Adipocyte (in vitro differentiated cells): ENCODE measurements around the gene FANCG.

Experiments
- DNase-seq: peaks from one replicate; pipeline ENCODE4 v3.0.0-alpha.2; 2015; ENCODE audit warnings: low read depth
- H3K27me3 ChIP-seq: replicated peaks from 2 replicates; pipeline ENCODE4 v1.7.0; 2013; ENCODE audit warnings: mild to moderate bottlenecking, low read length, moderate library complexity; ENCODE audit not compliant: control insufficient read depth, insufficient read depth
- H3K36me3 ChIP-seq: 2 replicates; pipeline ENCODE4 v1.7.0; 2013; ENCODE audit warnings: low read length, mild to moderate bottlenecking, moderate library complexity; ENCODE audit not compliant: control insufficient read depth, insufficient read depth, severe bottlenecking
- H3K4me1 ChIP-seq: 2 replicates; pipeline ENCODE4 v1.7.0; 2013; ENCODE audit warnings: mild to moderate bottlenecking, low read length, moderate library complexity; ENCODE audit not compliant: control insufficient read depth, insufficient read depth
- H3K4me3 ChIP-seq: 2 replicates; pipeline ENCODE4 v1.7.0; 2013; ENCODE audit warnings: mild to moderate bottlenecking, low read length, moderate library complexity
- H3K9ac ChIP-seq: 2 replicates; pipeline ENCODE4 v1.7.0; 2013; ENCODE audit warnings: mild to moderate bottlenecking, low read length, moderate library complexity
- H3K9me3 ChIP-seq: 2 replicates; pipeline ENCODE4 v1.7.0; 2013; ENCODE audit warnings: mild to moderate bottlenecking, low read length, moderate library complexity; ENCODE audit not compliant: control insufficient read depth

FANCG gene

DNA sequence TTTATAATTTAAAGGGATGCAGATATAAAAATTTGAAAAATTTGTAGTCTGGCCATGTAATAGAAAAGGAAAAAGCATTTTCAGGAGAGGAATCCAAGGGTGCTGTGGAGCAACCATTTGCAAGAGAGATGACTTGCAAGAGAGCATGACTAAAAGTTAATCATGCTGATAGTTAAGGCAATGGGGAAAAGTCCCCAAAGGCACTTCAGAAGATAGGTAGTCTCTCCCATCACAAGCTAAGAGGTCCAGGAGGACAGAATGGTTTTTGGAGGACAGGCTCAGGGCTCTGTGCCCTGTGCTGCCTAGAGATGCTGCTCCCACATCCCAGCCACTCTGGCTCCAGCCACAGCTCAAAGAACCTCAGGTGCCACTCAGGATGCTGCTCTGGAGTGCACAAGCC lies 51.4 kb downstream of the FANCG start:
- H3K36me3 ChIP-seq, result peaks cover 22% of the 10 kb centered on the region
- no peaks in the 10 kb centered on the region for H3K9me3 ChIP-seq
- H3K9ac ChIP-seq, result no peak overlapping the region
- H3K27me3 ChIP-seq, result no peaks in the 10 kb centered on the region
- peaks cover 26% of the 10 kb centered on the region for H3K4me1 ChIP-seq
- DNase-seq, result no peak
- no peak overlapping the region for H3K4me3 ChIP-seq

DNA sequence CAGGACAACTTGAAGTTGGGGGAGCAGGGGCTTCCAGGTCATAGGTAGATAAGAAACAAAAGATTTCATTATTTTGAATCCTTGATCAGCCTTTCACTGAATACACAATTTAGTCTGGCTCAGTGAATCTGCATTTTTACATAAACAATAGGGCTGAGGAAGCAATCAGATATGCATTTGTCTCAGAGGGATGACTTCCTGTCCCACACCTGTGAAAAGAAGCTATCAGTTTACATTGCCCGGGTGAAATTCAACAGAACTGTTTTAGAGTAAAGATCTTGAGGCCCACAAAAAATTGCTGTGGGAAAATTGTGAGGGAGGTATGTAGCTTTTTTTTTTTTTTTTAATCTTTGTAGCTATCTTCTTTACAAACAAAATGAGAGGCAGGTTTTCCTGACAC lies 51.9 kb downstream of the FANCG start:
- no peak for DNase-seq
- Histone ChIP-seq H3K4me1 (peaks cover 26% of the 10 kb centered on the region), H3K4me3 (no peak overlapping the region), H3K36me3 (peaks cover 19% of the 10 kb centered on the region), H3K9ac (no peak overlapping the region), H3K27me3 (no peaks in the 10 kb centered on the region), H3K9me3 (no peaks in the 10 kb centered on the region)

DNA sequence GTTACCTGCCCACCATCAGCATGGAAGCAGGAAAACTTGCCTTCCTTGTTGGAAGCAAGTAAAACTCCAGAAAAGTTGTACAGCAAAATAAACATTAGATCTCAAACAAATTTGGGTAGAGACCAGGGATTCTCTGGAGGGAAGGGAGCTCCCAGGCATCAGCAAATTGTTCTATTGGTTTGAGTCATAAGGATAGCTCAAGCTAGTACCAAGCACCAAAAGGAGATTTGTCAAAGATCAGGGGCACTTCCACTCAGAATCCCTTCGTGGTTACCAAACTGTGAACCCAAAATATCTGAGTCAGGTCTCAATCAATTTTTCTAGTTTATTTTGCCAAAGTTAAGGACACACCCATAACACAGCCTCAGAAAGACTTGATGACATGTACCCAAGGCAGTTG lies 52.4 kb downstream of the FANCG start:
- H3K4me3 ChIP-seq, result no peak overlapping the region
- no peak for DNase-seq
- H3K4me1 ChIP-seq, result peaks cover 26% of the 10 kb centered on the region
- no peaks in the 10 kb centered on the region for H3K9me3 ChIP-seq
- H3K9ac ChIP-seq, result no peak overlapping the region
- peaks cover 20% of the 10 kb centered on the region for H3K36me3 ChIP-seq
- H3K27me3 ChIP-seq, result no peaks in the 10 kb centered on the region

DNA sequence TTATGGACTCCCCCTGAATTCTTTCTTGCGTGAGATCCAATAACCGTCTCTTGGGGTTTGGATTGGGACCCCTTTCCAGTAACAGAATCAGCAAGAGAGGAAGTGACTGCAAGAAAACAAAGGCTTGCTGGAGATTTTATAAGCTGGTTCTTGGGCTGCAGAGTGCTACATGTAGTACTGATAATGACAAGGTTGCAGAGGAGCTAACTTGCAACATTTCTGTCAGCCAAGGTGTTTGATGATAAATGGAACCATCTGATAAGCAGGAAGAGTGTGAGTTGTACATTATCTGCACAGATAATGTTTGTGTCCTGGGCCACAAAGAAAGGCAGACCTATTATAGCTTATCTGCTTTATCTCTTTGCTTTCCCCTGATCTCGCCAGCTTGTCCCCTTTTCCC lies 53.1 kb downstream of the FANCG start:
- DNase-seq, result no peak

More for the DNA sequence above, 53.1 kb downstream of the FANCG start:
- H3K27me3 ChIP-seq, result no peaks in the 10 kb centered on the region
- peak overlapping the region; percentile 4 for H3K4me3 ChIP-seq
- H3K9ac ChIP-seq, result no peak overlapping the region
- peaks cover 23% of the 10 kb centered on the region for H3K36me3 ChIP-seq
- H3K4me1 ChIP-seq, result peaks cover 26% of the 10 kb centered on the region
- H3K9me3 ChIP-seq, result no peaks in the 10 kb centered on the region
